Neural progenitor cell (in vitro differentiated cells): ENCODE data around the gene CNTNAP2. TPM values are rescaled to one million over a fixed set of nuclear protein-coding genes. Genes with fewer than 3 reads are reported as not detected.

Experiments
- DNase-seq: peaks from one replicate; pipeline ENCODE4 v3.0.0-alpha.2; 2016; ENCODE audit warnings: low spot score
- H2AFZ ChIP-seq: fragments of 200-600 bp; sonication (generic); replicated peaks from 2 replicates; pipeline ENCODE4 v1.6.1; 2016; ENCODE audit warnings: antibody characterized with exemption
- H3F3A ChIP-seq: fragments of 200-600 bp; sonication (generic); 2 replicates; pipeline ENCODE4 v1.6.1; 2016; ENCODE audit warnings: antibody characterized with exemption, low read depth
- H3K27ac ChIP-seq: fragments of 200-600 bp; sonication (generic); 2 replicates; pipeline ENCODE4 v1.5.1; 2016; ENCODE audit warnings: mild to moderate bottlenecking
- H3K27me3 ChIP-seq: fragments of 200-600 bp; sonication (generic); 2 replicates; pipeline ENCODE4 v1.6.1; 2016; ENCODE audit warnings: mild to moderate bottlenecking, moderate library complexity
- H3K36me3 ChIP-seq: fragments of 200-600 bp; sonication (generic); 2 replicates; pipeline ENCODE4 v1.5.1; 2016
- H3K4me1 ChIP-seq: fragments of 200-600 bp; sonication (generic); 2 replicates; pipeline ENCODE4 v1.6.1; 2016; ENCODE audit warnings: mixed run types
- H3K4me2 ChIP-seq: fragments of 200-600 bp; sonication (generic); 2 replicates; pipeline ENCODE4 v1.6.1; 2016
- H3K4me3 ChIP-seq: fragments of 200-600 bp; sonication (generic); 2 replicates; pipeline ENCODE4 v1.5.1; 2016
- H3K79me2 ChIP-seq: fragments of 200-600 bp; sonication (generic); 2 replicates; pipeline ENCODE4 v1.6.1; 2016; ENCODE audit warnings: low read depth
- H3K9ac ChIP-seq: fragments of 200-600 bp; sonication (generic); 2 replicates; pipeline ENCODE4 v1.6.1; 2016
- H3K9me3 ChIP-seq: fragments of 200-600 bp; sonication (generic); 2 replicates; pipeline ENCODE4 v1.5.1; 2016; ENCODE audit warnings: low read depth
- H4K20me1 ChIP-seq: fragments of 200-600 bp; sonication (generic); 2 replicates; pipeline ENCODE4 v1.6.1; 2016; ENCODE audit warnings: low read depth
- H3K27ac Mint-ChIP-seq: 3 replicates; pipeline ENCODE4 v1.8.0; 2021; ENCODE audit warnings: mixed read lengths
- H3K27me3 Mint-ChIP-seq: 2 replicates; pipeline ENCODE4 v1.8.0; 2022; ENCODE audit warnings: low read depth, mild to moderate bottlenecking, inconsistent platforms, moderate library complexity, mixed read lengths; ENCODE audit not compliant: insufficient read depth
- H3K36me3 Mint-ChIP-seq: 3 replicates; pipeline ENCODE4 v1.8.0; 2021; ENCODE audit warnings: mixed read lengths
- H3K4me1 Mint-ChIP-seq: 3 replicates; pipeline ENCODE4 v1.8.0; 2021; ENCODE audit warnings: mixed read lengths
- H3K4me3 Mint-ChIP-seq: 3 replicates; pipeline ENCODE4 v1.8.0; 2021; ENCODE audit warnings: mild to moderate bottlenecking, moderate library complexity, mixed read lengths
- H3K9me3 Mint-ChIP-seq: 3 replicates; pipeline ENCODE4 v1.8.0; 2020; ENCODE audit warnings: mixed read lengths
- CTCF ChIP-seq: fragments of 200-600 bp; sonication (generic); IDR thresholded peaks from 2 replicates; pipeline ENCODE4 v1.5.1; 2017; ENCODE audit warnings: antibody characterized with exemption, mild to moderate bottlenecking
- EZH2 ChIP-seq: fragments of 200-600 bp; sonication (generic); IDR thresholded peaks from 2 replicates; pipeline ENCODE4 v1.6.1; 2017; ENCODE audit warnings: antibody characterized with exemption, mild to moderate bottlenecking, moderate library complexity
- EZH2phosphoT487 ChIP-seq: fragments of 200-600 bp; sonication (generic); IDR thresholded peaks from 2 replicates; pipeline ENCODE4 v1.6.1; 2017; ENCODE audit warnings: antibody characterized with exemption
- total RNA-seq: library from RNA; depleted of rRNA; stranded (reverse); fragments of >200 nt; gene quantifications from 2 replicates; pipeline ENCODE4 v1.2.3, GENCODE V29; 2015; ENCODE audit warnings: low replicate concordance

The CNTNAP2 gene
- total RNA-seq, 1 donor from 2014 or later, result 126 TPM

- H2AFZ ChIP-seq, result no peak overlapping the region
- peaks cover 9% of the 10 kb centered on the region for H3K9me3 ChIP-seq
These were observed 397.7 kb downstream of the CNTNAP2 start for GRCh38 chr7:146514304-146514703.

GRCh38 chr7:146528581-146528980, 412.0 kb downstream of the CNTNAP2 start:
- H3K9me3 Mint-ChIP-seq, result no peaks in the 10 kb centered on the region
- H3K27ac Mint-ChIP-seq, result no peak overlapping the region

More at GRCh38 chr7:146514304-146514703, 397.7 kb downstream of the CNTNAP2 start:
- Histone ChIP-seq H3K27me3 (no peaks in the 10 kb centered on the region), H3F3A (no peaks in the 10 kb centered on the region), H4K20me1 (no peaks in the 10 kb centered on the region), H3K4me1 (peaks cover 5% of the 10 kb centered on the region), H3K36me3 (no peaks in the 10 kb centered on the region), H3K27ac (no peak overlapping the region), H3K79me2 (no peaks in the 10 kb centered on the region), H3K4me3 (no peak overlapping the region), H3K9ac (no peak overlapping the region), H3K4me2 (no peak overlapping the region)
- no peak for DNase-seq
- no peaks in the 10 kb centered on the region for H3K4me1 Mint-ChIP-seq
- peaks cover 29% of the 10 kb centered on the region for H3K9me3 Mint-ChIP-seq
- H3K4me3 Mint-ChIP-seq, result no peak overlapping the region
- no peak for TF ChIP-seq EZH2phosphoT487
- no peak for TF ChIP-seq EZH2
- TF ChIP-seq CTCF, result no peak
- H3K27me3 Mint-ChIP-seq, result peaks cover 2% of the 10 kb centered on the region
- H3K27ac Mint-ChIP-seq, result no peak overlapping the region
- H3K36me3 Mint-ChIP-seq, result no peaks in the 10 kb centered on the region

GRCh38 chr7:146539836-146540235, 423.2 kb downstream of the CNTNAP2 start:
- Histone ChIP-seq H3K9me3 (no peaks in the 10 kb centered on the region), H2AFZ (no peak overlapping the region), H3K4me3 (no peak overlapping the region), H3F3A (no peaks in the 10 kb centered on the region), H3K9ac (no peak overlapping the region), H3K79me2 (no peaks in the 10 kb centered on the region), H3K36me3 (no peaks in the 10 kb centered on the region), H3K4me1 (no peaks in the 10 kb centered on the region), H3K27ac (no peak overlapping the region), H3K27me3 (no peaks in the 10 kb centered on the region), H3K4me2 (no peak overlapping the region), H4K20me1 (no peaks in the 10 kb centered on the region)
- Mint-ChIP-seq H3K4me1 (no peaks in the 10 kb centered on the region), H3K4me3 (no peak overlapping the region), H3K9me3 (no peaks in the 10 kb centered on the region), H3K27me3 (peaks cover 2% of the 10 kb centered on the region), H3K27ac (no peak overlapping the region), H3K36me3 (no peaks in the 10 kb centered on the region)
- TF ChIP-seq EZH2 (no peak), CTCF (no peak), EZH2phosphoT487 (no peak)
- DNase-seq, result no peak

More at GRCh38 chr7:146528581-146528980, 412.0 kb downstream of the CNTNAP2 start:
- no peak overlapping the region for H3K27ac ChIP-seq
- Mint-ChIP-seq H3K4me3 (no peak overlapping the region), H3K4me1 (no peaks in the 10 kb centered on the region), H3K27me3 (no peaks in the 10 kb centered on the region), H3K36me3 (no peaks in the 10 kb centered on the region)
- no peak for DNase-seq
- no peak for TF ChIP-seq CTCF
- no peak for TF ChIP-seq EZH2
- TF ChIP-seq EZH2phosphoT487, result no peak
- H4K20me1 ChIP-seq, result no peaks in the 10 kb centered on the region
- no peaks in the 10 kb centered on the region for H3K36me3 ChIP-seq
- no peak overlapping the region for H3K4me2 ChIP-seq
- no peaks in the 10 kb centered on the region for H3K27me3 ChIP-seq
- H3K79me2 ChIP-seq, result no peaks in the 10 kb centered on the region
- H3K4me1 ChIP-seq, result no peaks in the 10 kb centered on the region
- no peak overlapping the region for H2AFZ ChIP-seq
- no peak overlapping the region for H3K4me3 ChIP-seq
- no peaks in the 10 kb centered on the region for H3F3A ChIP-seq
- H3K9ac ChIP-seq, result no peak overlapping the region
- H3K9me3 ChIP-seq, result no peaks in the 10 kb centered on the region
